ENCODE results near the gene MVD. TPM values are rescaled to one million over a fixed set of nuclear protein-coding genes. Genes with fewer than 3 reads are reported as not detected.

Gene MVD
- total and polyA plus RNA-seq, 2 donors = 14.8 to 35.7 TPM

DNA sequence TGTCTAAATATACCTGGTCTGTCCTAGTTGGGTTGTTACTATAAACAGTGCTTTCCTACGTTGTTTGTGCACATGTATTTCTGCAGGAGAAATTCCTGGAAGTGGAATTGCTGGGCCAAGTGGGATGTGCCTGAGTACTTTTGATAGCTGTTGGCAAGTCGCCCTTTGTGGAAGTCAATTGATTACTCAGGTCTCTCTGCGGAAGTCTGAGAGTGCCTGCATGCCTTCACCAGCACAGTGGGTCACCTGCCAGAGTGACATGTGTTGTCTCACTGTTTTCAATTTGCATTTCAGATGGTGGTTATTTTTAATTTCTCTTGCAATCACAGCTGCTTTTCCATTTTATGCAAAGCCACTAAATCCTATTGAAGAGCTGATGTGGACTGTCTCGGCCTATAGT is 2.3 kb upstream of the MVD start:
- Histone ChIP-seq H3K27ac (ENCODE audit: low read depth) (no peak overlapping the region), H3K4me3 (ENCODE audit: low read depth, low read length) (no peak overlapping the region), H3K4me1 (ENCODE audit: insufficient read depth) (no peaks in the 10 kb centered on the region), H3K36me3 (ENCODE audit: insufficient read depth) (no peaks in the 10 kb centered on the region)
- WGBS = 78% methylated on average over 4 of the region's 4 CpGs
- DNase-seq (ENCODE audit: extremely low spot score) = no peak

DNA sequence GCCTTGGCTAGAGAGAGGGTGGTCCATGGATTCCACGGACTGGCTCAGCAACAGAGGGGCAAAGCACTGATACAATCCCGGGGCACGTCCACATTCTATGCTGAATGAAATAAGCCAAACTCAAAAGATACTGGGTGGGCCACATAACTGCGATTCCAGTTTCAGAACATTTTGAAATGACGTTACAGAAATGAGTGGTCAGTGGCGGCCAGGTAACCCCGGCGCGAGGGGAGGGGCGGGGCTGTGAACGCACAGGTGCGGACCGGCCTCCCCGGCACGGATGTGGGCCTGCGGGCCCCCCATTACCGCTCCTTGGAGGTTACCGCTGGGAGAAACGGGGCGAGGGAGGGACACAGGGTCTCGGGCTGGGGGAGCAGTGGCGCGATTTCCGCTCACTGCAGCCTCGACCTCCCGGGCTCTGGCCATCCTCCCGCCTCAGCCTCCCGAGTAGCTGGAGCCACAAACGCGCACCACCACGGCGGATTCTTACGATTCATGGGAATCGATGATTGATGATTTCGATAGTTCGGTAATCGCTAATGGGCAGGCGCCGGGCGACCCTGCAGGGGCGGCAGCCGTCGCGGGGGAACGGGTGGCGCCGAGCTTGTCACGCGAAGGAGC is 559 bp downstream of the MVD start:
- 1% methylated on average over 49 of the region's 49 CpGs for WGBS
- Histone ChIP-seq H3K36me3 (ENCODE audit: insufficient read depth) (no peaks in the 10 kb centered on the region), H3K4me1 (ENCODE audit: insufficient read depth) (no peaks in the 10 kb centered on the region), H3K27ac (ENCODE audit: low read depth) (peak overlapping the region; percentile 79), H3K4me3 (ENCODE audit: low read depth, low read length) (peak overlapping the region; percentile 92)
- no peak for DNase-seq (ENCODE audit: extremely low spot score)

DNA sequence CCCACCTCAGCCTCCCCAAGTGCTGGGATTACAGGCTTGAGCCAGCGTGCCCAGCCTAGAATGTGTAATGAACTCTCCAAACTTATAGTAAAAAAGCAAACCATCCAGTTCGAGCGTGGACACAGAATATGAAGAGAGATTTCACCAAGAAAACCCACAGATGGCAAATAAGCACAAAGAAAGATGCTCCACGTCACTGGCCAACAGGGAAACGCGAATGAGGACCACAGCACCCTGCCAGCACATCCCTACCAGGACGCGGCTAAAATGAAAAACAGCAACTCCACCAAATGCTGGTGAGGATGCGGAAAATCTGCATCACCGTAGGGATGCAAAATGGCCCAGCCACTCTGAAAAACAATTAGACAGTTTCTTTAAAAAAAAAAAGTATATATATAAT is 1.4 kb downstream of the MVD start:
- H3K36me3 ChIP-seq (ENCODE audit: insufficient read depth) = no peaks in the 10 kb centered on the region
- H3K27ac ChIP-seq (ENCODE audit: low read depth) = no peak overlapping the region
- H3K4me3 ChIP-seq (ENCODE audit: low read depth, low read length) = no peak overlapping the region
- 77% methylated on average over 10 of the region's 10 CpGs for WGBS
- no peaks in the 10 kb centered on the region for H3K4me1 ChIP-seq (ENCODE audit: insufficient read depth)
- DNase-seq (ENCODE audit: extremely low spot score) = no peak

DNA sequence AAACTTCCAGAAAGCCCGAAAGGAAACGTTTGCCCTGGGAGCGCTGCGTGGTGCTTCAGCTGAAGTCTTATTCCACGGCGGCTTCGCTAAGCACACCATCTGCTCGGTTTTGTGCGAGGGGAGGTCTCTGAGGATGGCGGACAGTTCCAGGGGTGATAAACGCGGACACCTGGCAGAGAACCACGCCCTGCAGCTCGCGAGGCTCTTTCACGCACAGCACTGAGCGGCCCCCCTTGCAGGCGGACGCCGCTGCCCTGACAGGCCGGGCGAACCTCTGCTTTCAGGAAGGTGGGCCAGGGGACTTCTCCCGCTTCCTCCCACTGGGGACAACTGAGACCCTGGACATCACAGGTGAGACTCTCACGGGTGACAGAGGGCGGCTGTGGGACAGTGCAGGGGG is 3.7 kb downstream of the MVD start:
- H3K27ac ChIP-seq (ENCODE audit: low read depth) = no peak overlapping the region
- DNase-seq (ENCODE audit: extremely low spot score) = no peak
- H3K4me3 ChIP-seq (ENCODE audit: low read depth, low read length) = no peak overlapping the region
- no peaks in the 10 kb centered on the region for H3K36me3 ChIP-seq (ENCODE audit: insufficient read depth)
- 94% methylated on average over 25 of the region's 25 CpGs for WGBS
- H3K4me1 ChIP-seq (ENCODE audit: insufficient read depth) = no peaks in the 10 kb centered on the region

DNA sequence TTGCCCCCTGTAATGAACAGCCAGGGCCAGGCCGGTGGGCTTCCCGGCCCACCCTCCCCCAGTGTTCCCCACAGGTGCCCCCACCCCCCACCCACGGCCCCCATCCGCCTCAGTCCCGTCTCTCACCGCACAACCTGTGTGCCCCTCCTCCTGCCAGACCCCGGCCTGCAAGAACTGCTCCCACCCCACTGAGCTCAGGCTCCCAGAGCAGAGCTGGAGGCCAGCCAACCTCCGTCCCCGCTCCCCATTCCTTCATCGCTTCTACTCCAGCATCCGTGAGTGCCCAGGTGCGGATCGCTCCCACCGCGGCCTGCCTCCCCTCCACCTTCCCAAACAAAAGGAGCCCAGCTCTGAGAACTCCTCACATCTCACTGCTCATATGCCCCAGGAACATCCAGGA is 4.2 kb downstream of the MVD start:
- Histone ChIP-seq H3K4me3 (ENCODE audit: low read depth, low read length) (no peak overlapping the region), H3K36me3 (ENCODE audit: insufficient read depth) (no peaks in the 10 kb centered on the region), H3K4me1 (ENCODE audit: insufficient read depth) (no peaks in the 10 kb centered on the region), H3K27ac (ENCODE audit: low read depth) (no peak overlapping the region)
- no peak for DNase-seq (ENCODE audit: extremely low spot score)
- WGBS = 90% methylated on average over 15 of the region's 15 CpGs

DNA sequence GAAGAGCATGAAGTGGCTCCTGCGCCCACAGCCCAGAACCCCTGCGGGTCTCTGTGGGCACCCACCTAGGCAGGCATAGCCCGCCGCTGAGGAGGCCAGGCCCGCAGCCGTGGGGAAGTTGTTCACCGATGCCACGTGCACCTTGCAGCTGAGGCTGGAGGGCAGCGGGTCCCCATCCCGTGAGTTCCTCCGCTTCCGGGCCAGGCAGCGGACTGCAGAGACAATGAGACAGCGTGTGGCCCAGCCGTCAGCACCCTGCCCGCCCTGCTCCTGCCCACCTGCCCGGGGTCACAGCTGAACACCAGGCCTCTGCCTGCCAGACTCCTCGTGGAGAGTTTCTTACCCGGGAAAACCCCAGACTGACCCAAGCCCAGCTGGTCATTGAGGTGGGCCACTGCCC is 5.5 kb downstream of the MVD start:
- Histone ChIP-seq H3K4me1 (ENCODE audit: insufficient read depth) (no peaks in the 10 kb centered on the region), H3K27ac (ENCODE audit: low read depth) (no peak overlapping the region), H3K4me3 (ENCODE audit: low read depth, low read length) (no peak overlapping the region), H3K36me3 (ENCODE audit: insufficient read depth) (no peaks in the 10 kb centered on the region)
- DNase-seq (ENCODE audit: extremely low spot score) = no peak
- WGBS = 90% methylated on average over 19 of the region's 19 CpGs

DNA sequence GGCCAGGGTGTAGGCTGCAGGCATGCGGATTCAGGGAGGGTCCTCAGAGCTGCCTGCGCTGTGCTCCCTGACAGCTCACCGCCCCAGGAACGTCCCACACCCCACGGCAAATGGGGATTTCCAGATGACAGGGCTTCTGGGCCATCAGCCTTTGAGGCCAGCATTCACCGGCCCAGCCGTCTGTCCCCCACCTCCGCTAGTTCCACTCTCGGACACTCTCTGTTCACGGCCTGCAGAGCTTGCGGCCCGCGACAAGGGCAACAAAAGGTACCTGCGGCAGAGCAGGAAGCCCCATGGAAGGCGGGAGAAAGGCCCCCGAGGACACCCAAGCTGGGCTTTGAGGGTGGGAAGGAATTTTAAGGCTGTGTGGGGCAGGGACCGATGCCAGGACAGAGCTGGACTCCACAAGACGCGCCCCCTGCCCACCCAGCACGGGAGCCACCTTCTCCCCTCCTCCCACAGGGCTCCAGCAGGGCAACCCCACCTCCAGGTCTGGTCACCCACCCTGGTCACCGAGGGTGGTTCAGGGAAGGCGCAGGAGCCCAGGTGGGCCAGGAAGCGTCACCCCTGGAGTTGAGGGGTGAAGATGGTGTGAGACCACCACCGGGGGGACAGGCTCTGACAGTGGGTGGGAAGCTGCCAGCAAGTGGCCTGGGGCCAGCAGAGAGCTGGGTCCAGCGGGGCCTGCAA is 6.5 kb downstream of the MVD start:
- no peak for DNase-seq (ENCODE audit: extremely low spot score)
- 89% methylated on average over 25 of the region's 25 CpGs for WGBS
- H3K4me1 ChIP-seq (ENCODE audit: insufficient read depth) = no peaks in the 10 kb centered on the region
- no peak overlapping the region for H3K27ac ChIP-seq (ENCODE audit: low read depth)
- H3K4me3 ChIP-seq (ENCODE audit: low read depth, low read length) = no peak overlapping the region
- no peaks in the 10 kb centered on the region for H3K36me3 ChIP-seq (ENCODE audit: insufficient read depth)

DNA sequence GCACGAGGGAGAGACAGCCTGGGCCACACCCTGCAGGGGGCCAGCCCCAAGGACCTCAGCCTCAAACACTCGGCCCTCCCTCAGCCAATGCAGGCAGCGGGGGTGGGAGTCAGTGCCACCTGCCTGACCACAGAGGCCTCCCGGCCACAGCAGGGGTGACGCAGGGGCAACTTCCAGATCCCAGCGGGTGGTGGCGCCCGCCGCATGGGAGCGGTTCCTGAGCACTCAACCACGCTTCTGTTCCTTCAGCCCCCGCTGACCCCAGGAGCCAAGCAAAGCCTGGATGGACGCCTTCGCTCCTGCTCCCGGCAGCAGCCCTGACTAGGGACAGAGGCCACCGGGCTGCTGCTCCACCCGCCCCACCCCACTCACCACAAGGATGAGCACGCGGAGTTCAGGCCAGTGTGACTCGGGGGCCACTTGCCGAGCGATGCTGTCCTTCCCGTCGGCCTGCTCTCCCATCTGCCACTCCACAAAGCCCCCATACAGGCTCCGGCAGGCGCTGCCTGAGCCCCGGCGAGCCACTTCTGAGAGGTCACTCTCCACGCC is 7.1 kb downstream of the MVD start:
- H3K36me3 ChIP-seq (ENCODE audit: insufficient read depth) = no peaks in the 10 kb centered on the region
- 93% methylated on average over 29 of the region's 29 CpGs for WGBS

DNA sequence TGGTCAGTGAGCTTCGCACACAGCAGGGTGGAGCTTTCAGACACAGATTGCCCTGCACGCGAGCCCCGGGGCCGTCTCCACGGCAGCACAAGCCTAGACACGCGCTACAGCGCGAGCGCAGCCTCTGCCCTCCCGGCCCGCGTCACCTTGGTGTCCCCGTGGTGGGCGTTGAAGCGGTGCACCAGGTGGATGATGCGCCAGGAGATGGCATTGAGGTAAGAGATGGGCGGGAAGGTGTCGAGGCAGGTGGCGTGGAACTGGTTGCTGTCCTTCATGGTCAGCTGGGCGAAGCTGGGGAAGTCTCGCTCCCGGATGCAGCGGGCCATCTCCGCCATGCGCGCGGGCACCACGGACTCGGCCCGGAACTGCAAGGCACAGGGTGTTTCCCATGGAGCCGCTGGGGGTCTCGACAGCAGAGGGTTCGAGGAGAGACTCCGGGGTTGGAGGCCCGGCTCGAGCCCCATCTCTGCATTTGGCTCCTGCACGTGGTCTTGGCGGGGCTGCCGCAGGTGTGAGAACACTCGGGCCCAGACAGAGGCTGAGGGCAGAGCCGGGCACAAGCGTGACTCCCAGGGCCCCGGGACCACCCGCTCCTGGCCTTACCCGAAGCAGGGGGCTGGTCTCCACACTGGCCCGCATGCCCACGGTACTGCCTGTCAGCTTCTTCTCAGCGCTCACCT is 7.7 kb downstream of the MVD start:
- DNase-seq (ENCODE audit: extremely low spot score) = no peak
- H3K36me3 ChIP-seq (ENCODE audit: insufficient read depth) = no peaks in the 10 kb centered on the region
- no peak overlapping the region for H3K27ac ChIP-seq (ENCODE audit: low read depth)
- WGBS = 96% methylated on average over 50 of the region's 50 CpGs
- H3K4me3 ChIP-seq (ENCODE audit: low read depth, low read length) = no peak overlapping the region
- no peaks in the 10 kb centered on the region for H3K4me1 ChIP-seq (ENCODE audit: insufficient read depth)

More for the DNA sequence above, 7.1 kb downstream of the MVD start:
- H3K4me1 ChIP-seq (ENCODE audit: insufficient read depth) = no peaks in the 10 kb centered on the region
- no peak overlapping the region for H3K4me3 ChIP-seq (ENCODE audit: low read depth, low read length)
- no peak overlapping the region for H3K27ac ChIP-seq (ENCODE audit: low read depth)
- DNase-seq (ENCODE audit: extremely low spot score) = no peak

DNA sequence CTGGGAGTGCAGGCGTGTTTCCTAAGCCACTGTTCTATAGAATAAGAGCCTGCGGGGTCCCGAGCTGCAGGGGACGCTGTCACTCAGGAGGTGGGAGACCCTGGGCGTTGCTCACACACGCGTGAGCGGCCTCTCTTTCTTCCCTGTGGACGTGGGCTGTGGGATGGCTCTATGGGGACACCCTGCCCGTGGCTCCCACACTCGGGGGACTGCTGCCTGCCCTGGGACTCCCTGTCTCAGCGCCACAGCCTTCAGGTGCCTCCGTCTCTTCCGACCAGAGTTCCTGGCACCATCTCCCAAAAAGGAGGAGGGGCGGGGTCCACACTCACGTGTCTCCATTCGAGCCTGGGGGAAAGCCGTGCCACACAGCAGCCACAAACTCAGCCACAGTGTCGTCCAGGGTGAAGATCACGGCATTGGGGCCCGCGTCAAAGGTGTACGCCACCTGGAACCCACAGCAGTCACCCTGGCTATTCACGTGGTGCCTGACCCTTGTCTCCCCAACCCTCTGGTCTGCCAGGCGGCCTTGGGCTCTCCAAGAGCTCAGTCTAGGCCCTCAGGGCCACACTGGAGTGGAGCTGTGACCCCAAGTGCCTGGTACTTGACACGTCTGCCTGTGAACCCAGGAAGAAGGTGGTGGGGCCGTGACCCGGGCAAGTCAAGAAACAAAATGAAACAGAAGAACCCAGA is 8.4 kb downstream of the MVD start:
- no peaks in the 10 kb centered on the region for H3K36me3 ChIP-seq (ENCODE audit: insufficient read depth)
- DNase-seq (ENCODE audit: extremely low spot score) = no peak
- no peak overlapping the region for H3K27ac ChIP-seq (ENCODE audit: low read depth)
- no peaks in the 10 kb centered on the region for H3K4me1 ChIP-seq (ENCODE audit: insufficient read depth)
- 88% methylated on average over 28 of the region's 28 CpGs for WGBS
- H3K4me3 ChIP-seq (ENCODE audit: low read depth, low read length) = no peak overlapping the region

DNA sequence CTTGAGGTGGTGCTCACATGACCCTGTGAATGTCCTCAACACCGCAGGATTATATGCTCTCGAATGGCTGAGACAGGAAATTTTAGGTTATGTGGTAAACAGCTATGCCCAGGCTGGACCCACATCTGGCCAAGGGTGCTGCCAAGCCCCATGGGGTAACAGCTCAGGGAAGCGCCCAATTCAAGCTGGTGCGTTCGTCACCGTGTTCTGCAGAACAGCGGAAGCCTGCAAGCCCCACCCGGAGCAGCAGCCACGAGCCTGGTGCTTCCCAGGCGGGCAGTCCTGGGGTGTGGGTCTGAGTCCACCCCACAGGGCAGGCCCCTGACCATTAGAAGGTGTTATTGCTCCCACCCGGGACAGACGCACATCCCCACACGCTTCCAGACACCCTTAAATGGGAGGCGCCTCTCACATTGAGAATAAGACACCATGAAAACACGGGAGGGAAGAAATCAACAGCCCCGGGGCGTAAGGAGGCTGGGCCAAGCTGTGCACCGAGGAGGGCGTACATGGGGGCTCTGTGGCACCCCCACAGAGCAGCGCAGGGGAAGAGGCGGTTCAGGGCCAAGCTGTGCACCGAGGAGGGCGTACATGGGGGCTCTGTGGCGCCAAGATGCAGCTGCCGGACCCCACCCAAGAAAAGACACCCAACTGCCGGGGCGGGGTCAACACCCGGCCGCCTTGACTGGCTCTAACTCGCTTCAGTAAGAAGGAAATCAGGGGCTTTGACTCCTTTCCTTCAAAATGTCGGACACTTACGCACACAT is 9.1 kb downstream of the MVD start:
- Histone ChIP-seq H3K27ac (ENCODE audit: low read depth) (no peak overlapping the region), H3K4me1 (ENCODE audit: insufficient read depth) (no peaks in the 10 kb centered on the region), H3K36me3 (ENCODE audit: insufficient read depth) (no peaks in the 10 kb centered on the region), H3K4me3 (ENCODE audit: low read depth, low read length) (no peak overlapping the region)
- no peak for DNase-seq (ENCODE audit: extremely low spot score)
- WGBS = 85% methylated on average over 32 of the region's 32 CpGs

DNA sequence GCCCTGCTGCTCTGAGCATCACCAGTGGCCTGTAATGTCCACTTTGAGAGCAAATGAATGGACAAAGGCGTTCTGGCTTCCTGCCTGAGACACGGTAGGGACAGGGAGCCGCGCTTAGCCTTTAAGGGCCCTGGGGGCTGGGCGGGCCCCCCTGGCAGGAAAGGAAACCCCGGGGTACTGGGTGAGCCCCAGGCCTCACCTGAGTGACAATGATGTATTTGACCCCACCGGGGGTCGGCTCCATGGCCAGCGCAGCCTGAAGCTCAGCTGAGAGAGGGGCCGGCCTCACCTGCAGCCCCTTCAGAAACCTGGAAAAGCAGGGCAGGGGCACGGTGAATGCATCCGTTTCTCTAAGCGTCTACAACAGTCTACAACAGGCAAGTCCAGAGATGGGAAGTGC is 9.8 kb downstream of the MVD start:
- DNase-seq (ENCODE audit: extremely low spot score) = no peak
- no peak overlapping the region for H3K4me3 ChIP-seq (ENCODE audit: low read depth, low read length)
- no peaks in the 10 kb centered on the region for H3K4me1 ChIP-seq (ENCODE audit: insufficient read depth)
- no peaks in the 10 kb centered on the region for H3K36me3 ChIP-seq (ENCODE audit: insufficient read depth)
- WGBS = 91% methylated on average over 13 of the region's 13 CpGs
- no peak overlapping the region for H3K27ac ChIP-seq (ENCODE audit: low read depth)

DNA sequence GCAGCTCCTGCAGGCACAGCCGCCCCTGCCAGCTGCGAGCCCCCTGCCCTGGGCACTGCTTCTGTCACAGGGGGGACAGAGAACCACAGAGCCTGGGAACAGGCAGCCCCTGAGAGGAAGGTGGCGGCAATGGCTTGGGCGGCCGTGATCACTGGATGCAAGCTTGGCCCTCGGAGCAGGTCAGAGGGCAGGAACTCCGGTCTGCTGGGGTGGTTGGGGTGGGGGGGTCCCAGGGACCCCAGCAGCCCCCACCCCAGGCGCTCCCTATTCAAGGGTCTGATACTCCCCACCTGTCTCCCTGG is 10.2 kb downstream of the MVD start:
- Histone ChIP-seq H3K4me3 (ENCODE audit: low read depth, low read length) (no peak overlapping the region), H3K4me1 (ENCODE audit: insufficient read depth) (no peaks in the 10 kb centered on the region), H3K27ac (ENCODE audit: low read depth) (no peak overlapping the region), H3K36me3 (ENCODE audit: insufficient read depth) (no peaks in the 10 kb centered on the region)
- WGBS = 92% methylated on average over 8 of the region's 8 CpGs
- no peak for DNase-seq (ENCODE audit: extremely low spot score)

Measured in urinary bladder (tissue), 4 donors.